Activated CD4-positive, alpha-beta T cell treated with anti-CD3 and anti-CD28 coated beads, Interleukin-10, Interleukin-2, amounts not matched to agents 100 ng/mL and 50 ng/mL, durations not matched to agents 16 hours and 8 hours (primary cell): Measurements from ENCODE around the gene RCAN2.

Source experiments
- DNase-seq: peaks from one replicate; pipeline ENCODE4 v3.0.0-alpha.2; 2020

Gene RCAN2

DNA sequence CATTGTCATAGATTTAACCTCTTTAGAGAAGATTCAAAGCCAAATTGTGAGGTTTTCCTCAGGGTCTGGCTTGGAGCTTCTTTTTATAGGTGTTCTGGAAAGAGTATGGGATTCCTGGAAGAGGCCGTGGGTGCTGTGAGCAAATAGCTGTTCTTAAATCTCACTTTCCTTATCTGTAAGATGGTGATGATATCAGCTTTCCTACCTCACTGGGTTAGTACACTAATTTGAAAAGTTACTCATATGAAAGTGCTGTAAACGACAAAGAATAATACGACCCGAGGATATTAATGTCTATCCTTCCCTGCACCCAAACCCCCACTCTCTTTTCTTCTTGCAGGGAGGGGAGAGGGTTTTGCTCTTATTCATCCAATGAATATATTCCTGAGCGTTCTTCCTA lies 203.6 kb downstream of the RCAN2 start:
- peak; percentile 41 for DNase-seq

DNA sequence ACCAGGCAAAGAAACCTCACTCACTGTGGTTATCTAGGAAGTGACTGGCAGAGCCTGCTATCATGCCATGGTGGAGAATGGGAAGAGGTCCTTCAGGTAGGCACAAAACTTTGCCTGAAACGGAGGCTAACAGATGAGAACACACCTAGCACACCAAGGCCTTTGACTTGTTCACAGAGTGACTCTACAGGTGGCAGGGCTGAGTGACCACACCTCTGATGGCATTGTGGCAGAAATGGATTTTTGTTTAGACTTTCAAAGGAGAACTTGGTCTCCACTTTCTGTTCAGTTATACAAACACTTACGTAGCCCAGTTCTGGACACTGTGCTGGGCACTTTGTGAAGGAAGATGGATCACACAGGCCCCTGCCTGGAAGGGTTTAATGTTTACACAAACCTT lies 204.2 kb downstream of the RCAN2 start:
- DNase-seq, result no peak

DNA sequence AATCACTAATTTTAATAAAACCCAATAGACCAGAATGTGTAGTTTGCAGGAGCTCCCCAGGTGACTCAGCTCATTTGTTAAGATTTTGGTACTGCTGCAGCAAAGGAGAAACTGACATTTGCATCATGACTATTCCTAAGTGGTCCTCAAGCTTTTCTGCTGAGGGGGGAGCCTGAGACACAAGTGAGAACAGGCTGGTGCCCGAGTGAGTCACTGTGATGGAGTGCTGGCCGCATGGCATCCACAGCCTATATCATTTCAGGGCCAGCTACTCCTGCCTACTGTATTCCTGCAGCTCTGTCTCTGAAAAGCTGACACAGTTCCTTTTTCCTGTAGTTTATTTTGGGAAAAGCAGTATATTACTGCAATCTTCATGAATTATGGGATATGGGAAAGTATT lies 206.8 kb downstream of the RCAN2 start:
- no peak for DNase-seq

DNA sequence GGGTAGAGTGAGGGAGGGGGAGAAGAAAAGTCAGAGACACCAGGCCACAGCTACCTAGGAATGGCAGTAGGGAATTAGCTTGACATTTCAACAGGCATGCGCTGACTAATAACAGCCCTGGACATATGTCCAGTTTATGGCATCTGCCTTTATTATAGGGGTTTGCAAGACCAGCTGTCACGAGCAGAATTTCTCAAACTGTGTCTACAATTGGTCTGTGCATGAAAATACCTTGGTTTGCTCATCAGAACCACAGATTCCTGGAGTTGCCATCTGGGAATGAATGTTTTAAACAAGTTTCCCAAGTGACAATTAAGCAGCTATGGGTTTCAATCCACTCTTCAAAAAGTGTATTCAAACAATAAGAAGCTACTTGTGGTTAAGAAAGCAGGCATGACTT lies 210.1 kb downstream of the RCAN2 start:
- DNase-seq, result no peak

DNA sequence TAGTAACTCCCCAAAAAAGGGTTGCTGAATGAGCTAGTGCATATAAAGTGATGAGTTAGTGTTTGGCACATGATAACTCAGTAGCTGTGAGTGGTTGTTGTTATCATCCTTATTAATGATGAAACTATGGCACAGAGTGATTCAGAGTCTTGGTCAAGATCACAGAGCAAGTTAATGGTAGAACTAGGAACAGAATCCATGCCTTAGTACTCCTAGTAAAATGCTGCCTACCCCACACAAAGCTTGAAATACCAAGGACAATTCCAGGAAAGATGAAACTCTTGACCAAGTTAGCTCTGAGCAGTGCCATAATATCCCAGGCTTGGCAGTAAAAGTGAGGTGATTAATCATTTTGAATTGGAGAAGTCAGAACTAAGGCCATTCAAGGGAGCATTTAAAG lies 211.4 kb downstream of the RCAN2 start:
- DNase-seq, result no peak

DNA sequence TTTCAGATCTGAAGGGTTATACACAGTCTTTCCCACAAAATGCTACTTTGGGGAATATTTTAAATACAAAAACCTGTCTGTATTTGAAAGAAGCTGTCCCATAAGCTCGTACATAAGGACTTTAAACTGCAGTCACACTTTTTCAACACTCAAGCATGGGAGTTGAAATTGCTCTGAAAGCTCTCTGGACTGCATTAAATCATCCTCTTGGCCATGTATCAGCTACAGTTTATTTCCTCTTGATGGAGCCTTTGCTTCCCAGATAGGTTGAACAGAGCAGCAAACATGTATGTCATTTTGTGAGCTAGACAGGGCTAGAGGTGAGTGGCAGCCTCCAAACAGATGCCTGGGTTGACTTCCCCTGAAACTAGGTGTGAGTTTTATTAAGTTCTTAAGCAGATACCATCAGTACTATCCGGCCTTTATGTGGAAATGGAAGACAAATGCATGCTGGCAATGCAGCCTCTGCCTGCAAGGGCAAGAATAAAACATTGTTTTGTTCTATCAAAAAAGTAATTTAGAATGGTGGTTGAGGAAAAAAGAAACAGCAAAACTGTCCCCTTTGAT lies 214.6 kb downstream of the RCAN2 start:
- no peak for DNase-seq

DNA sequence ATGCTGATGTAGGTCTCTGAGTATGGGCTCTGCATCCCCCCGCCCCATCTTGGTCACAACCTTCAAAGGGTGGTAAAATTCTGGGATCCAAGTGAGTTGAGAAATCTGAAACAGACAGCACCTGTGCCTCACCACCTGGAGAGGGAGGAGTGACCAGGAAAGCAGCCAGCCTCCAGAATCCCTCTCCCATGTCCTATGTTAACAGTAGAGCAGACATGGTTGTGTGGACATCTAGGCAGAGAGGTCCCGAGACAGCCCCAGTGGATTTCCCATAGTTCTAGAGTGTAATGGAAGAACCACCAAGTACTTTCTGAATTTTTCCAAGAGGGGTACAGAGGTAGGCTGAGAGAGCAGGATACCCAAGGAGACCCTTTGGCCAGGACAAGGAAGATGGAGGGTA lies 216.7 kb downstream of the RCAN2 start:
- DNase-seq, result no peak

DNA sequence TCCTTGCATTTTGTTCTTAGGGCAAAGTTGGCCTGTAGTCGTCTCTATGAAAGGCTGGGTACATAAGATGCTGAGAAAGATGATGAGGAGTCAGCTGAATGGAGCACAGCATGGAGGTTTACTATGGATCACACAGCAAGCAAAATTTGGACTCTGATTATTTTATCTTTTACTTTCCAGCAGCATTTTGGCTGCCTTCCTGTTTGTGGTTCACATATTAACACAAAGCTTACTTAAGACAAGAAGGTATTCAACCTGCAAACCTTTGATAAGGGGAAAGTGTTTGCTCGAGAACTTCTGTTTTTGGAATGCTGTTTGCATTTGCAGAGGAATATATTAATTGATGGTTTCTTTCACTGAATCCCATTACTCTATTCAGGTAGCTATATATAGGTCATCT lies 217.3 kb downstream of the RCAN2 start:
- DNase-seq, result no peak

DNA sequence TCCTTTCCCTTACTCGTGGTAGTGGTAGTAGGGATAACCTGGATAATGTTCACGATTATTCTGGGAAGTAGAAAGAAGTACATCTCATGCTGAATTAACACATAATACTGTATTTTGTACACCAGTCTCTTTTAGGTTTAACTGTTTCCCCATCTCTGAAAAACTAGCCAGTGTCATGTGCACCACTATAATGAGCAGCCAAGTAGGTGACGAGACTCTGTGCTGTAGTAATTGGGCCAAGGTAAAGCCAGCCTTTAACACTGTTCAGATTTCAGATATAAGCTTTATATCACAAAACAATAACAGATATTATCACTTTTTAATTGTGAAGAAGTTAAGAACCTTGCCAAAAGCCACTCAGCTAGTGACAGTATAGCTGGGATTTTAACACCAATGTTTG lies 219.5 kb downstream of the RCAN2 start:
- no peak for DNase-seq

DNA sequence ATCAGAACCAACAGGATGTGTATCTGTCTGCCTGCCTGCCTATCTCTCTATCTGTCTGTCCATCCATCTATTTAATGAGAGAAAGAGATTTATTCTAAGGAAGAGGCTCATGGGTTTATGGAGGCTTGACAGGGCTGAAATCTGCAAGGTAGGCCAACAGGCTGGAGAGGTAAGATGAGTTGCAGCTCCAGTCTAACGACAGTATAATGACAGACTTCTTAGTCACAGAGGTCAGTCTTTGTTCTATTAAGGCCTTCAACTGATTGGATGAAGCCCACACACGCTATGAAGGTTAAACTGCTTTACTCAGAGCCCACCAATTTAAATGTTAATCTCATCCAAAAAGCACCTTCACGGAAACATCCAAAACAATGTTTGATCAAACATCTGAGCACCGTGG lies 220.1 kb downstream of the RCAN2 start:
- no peak for DNase-seq

DNA sequence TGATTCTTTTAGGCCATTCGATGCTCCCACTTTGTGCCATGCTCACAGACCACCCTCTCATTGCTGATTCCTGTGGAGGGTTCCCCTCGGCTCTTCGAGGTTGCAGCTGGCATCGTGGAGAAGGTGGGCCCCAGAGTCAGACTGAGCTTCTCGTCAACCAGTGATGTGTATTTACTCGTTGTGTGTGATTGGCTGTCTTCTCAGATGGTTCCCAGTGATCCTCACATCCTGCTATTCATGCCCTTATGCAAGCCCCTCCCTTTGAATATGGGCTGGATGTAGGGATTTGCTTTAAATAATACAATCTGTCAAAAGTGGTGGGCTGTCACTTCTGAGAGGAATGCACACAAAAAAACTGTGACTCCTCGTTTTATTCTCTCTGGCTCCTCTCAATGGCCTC lies 220.9 kb downstream of the RCAN2 start:
- DNase-seq, result no peak

DNA sequence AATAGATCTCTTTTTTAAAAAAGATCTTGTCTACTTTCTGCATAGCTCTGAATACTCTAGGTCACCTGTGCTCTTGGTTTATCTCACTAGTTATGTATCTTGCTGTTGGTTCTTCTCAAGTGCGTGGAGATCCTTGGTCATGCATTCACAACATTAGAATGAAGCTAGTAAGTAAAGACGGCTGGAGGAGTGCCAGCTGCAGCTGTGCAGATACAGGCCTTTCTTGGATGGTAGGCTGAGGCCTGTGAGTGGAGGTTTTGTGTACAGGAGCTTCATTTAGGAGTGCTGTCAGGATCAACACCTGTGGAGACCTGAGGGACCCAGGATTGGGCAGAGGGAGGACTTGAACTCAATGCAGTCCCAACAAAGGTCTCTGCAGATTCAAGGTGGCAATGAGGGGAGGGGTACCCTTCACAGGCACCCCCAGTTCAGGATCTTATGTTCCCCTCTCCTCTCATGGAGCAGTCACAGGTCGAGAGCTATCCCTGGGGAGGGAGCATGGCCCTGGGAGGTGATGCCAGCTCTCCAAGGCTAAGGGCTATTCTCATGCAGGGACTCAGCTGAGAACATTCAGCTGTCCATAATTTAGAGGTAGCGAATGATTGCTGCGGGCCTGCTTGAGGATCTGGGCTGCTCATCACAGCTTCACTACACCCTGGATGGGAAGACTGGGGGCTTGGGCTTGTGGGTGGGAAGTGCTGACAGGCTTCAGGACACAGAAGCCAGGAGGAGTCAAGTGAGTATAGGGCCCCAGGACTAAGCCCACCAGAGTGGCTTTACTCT lies 221.6 kb downstream of the RCAN2 start:
- DNase-seq, result no peak

DNA sequence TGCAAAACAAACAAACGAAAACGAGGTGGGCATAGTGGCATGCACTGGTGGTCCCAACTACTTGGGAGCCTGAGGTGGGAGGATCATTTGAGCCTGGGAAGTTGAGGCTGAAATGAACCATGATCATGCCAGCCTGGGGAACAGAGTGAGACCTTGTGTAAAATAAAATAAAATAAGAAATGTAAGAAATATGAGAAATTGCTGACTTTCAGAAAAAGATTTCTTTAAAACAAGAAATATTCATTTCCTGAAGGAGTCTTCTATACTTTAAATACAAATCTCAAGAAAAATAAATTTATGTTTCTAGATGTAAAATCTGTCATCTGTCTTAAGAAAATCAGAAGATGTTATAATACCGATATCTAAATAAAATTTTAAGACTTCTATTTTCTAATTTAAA lies 223.7 kb downstream of the RCAN2 start:
- DNase-seq, result no peak

DNA sequence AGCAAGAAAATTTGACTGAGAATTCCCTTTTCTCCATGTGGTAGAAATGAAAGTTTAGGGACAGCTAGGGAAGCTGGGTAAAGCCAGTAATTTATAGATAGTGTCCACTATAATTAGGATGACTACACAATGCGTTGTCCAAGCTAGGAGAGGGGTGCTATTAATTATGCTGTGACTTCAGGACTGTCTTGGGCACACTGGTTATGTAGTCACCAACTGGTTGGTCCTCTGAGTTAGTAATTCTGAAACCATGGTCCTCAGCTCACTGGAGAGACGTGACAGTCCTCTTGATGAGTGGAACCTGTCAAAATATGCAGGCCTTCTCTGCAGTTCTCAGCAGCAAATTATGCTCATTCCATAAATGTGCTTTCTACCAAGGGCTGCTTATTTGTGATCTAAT lies 225.9 kb downstream of the RCAN2 start:
- no peak for DNase-seq

DNA sequence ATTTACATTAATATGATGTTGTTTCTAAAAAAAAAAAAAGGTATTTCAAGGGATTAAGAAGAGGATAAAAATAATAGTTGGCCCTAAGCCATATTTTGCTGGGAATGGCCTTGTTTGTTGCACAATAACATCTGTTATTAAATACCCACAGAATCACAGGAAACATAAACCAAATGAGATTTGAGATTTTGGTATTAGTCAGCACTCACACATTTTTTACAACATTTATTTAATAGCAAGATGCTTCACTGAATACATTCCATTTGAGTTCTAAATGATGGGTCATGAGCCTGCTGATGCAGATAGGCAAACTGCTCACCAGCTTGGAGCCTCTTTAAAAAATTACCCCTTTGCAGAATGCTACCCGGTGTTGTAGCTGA lies 227.6 kb downstream of the RCAN2 start:
- DNase-seq, result no peak

DNA sequence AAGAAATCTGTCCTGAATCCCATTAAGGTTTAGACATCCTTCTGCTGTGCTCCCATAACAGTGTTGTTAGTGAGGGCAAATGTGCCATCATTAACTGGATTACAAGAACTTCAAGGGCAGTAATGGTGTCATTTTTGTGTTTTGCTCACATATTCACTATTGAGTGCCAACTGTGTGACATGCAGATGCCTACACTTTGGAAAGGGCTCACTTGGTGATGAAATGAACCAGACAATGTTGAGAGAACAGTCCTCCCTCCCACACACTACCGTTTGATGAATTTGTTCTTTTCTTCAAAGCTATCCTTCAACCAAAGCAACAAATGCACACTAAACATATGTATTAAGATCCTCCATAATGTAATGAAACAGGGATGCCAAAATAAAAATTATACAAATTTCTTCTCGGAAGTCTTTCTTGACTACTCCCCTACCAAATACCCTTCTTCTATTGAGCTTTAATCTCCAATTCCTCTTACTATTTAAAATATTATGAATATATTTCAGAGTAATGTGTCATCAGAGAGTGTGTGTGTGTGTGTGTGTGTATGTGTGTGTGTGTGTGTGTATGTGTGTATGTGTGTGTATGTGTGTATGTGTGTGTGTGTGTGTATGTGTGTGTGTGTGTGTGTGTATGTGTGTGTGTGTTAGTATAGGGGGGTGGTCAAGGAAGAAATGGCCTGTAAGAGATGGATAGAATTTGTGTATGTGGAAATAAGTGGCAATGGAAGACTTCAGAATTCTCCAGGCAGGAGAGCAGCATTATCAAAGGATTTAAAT lies 228.1 kb downstream of the RCAN2 start:
- DNase-seq, result no peak

DNA sequence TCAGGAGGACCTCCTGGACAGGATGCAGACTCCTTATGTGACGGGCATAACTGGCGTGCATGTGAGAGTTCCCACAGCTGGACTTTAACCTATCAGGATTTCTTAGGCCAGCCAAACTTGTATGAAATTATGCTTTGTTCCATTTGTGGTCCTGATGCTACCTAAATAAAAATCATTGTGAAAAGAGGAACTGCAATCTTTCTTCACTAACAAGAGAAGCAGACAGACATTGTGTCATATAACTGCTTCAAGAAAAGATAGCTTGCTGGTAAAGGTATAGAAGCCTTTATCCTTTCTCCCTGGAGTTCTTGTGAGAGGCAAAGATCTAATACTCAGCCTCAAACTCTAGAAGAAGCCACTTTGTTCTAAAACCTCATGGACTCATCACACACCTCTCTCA lies 233.0 kb downstream of the RCAN2 start:
- no peak for DNase-seq

DNA sequence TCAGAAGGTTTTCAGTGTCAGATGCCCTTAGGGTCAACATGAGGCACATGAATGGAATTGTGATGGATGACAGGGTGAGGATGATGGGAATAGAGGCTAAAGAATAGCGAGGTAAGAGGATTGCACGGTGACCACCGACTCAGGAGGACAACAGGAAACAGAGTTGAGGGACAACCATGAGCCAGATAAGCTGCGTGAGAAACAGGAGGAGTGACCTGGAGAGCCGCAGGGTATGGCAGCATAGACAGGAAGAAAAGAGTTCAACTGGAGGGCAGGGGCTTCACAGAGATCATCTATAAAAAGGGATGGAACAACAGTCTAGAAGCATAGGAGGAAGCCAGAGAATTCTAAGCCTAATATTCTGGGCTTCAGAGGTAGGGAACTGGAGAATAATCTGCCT lies 235.7 kb downstream of the RCAN2 start:
- no peak for DNase-seq

DNA sequence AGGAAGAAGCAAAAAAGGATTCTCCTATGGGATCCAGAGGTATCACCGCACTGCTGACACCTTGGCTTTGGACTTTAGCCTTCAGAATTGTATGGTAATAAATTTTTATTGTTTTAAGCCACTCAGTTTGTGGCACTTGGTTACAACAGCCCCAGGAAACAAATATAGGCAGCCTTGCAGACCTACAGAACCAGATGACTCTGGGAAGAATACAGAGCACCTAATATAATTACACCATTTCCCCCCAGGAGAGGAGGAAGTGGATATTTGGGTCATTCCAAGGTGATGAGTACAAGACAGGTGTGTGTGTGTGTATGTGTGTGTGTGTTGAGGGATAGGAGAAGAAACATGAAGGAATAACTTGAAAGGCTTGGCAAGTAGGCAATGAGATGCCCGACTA lies 236.3 kb downstream of the RCAN2 start:
- no peak for DNase-seq

DNA sequence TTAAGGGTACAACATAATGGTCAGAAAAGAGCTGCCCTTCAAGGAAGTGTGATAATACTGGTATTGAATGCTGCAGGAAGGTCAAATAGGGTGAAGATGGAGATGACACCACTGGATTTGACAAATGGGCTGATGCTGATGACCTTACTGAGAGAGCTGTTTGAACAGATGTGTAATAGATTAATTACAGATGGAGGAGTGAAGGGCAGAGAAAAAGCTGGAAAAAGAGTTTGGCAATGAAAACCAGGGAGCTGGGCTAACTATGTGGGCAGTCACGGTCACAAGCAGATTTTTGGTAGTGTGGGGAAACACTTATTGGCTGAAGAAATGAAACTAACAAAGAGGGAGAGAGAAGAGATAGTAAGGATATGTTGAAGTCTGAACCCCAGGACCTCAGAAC lies 236.9 kb downstream of the RCAN2 start:
- DNase-seq, result no peak

DNA sequence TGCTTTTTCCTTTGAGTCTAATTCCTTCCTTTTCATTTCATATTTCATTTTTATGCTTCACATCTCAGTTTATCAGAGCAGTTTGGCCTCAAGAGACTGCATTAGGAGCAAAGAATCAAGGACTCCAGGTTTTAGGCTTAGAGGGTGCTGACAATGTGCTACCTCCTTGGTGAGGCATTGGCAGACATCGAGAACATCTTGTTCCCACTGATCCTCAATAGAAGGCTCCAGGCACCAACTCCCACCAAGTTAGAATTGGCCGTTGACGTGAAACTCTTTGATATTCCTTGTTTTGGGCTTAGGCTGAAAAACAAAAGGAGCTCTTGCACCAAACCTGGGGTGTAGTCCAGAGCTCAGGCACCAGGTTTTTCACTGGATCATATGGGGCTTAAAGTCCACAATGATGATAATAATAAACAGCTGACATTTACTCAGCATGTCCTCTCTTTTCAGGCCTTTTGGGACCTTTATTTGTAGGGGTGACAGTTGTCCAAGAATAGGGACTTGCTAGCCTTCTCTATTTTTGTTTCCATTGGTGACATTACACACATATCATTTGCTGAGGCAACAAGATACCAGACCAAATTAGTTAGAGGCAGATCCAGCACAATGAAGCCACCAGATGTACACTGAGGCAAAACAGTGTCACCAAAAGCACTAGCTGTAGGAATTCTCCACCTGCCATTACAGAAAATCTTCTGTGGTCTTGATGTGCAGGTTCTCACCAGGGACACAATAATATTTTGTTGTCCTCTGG lies 239.5 kb downstream of the RCAN2 start:
- DNase-seq, result no peak

DNA sequence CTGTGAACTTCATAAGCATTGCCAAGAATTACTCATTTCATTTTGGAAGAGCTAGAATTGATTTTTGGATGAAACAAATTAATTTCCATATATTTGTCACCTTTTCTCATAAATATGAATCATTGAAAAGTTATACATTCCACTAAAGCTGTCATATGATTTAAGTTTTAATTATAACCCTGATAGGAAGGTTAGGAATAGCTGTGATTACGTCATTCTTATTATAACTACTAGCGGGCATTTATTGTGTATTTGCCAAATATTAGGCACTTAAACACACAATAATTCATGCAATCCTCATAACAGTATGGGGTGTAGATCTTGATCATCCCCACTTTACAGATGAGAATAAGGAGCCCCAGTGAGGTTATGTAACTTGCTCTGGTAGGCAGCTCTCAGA lies 243.1 kb downstream of the RCAN2 start:
- no peak for DNase-seq

DNA sequence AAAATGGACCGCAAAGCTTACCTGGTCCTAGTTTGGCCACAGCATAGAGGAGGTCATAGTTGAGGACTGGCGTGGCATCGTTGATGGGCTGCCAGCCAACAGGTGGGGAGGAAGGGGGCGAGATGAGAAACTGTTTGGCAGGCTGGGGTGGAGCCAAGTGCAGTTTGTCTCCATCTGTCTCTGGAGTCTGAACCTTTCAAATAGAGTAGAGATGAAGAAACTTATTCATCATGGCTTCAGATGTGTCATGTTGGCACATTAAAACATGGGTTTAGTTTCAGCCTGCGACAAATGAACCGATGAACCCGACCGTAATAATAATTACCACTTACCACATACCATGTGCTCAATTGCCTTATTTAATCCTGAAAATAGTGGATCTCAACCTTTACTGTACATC lies 244.5 kb downstream of the RCAN2 start:
- no peak for DNase-seq

DNA sequence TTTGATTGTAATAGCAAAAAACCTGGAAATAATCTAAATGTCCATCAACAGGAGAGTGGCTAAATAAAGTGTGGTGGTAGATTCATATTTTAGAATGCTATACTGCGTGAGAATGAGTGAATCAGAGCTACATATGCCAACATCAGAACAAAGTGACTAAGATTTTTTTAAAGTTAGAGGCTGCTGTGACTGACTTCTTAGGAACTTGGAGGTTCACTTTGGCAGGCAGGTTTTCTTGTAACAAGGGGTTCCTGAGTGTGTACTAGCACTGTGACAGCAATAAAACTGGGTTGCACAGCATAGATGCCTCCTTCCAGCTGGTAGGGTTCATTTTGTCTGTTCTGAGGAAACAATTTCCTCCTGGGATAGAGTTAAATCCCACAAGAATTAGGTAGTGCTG lies 245.2 kb downstream of the RCAN2 start:
- DNase-seq, result no peak
